Measurements from ENCODE around the gene GRB10.

The GRB10 gene

DNA sequence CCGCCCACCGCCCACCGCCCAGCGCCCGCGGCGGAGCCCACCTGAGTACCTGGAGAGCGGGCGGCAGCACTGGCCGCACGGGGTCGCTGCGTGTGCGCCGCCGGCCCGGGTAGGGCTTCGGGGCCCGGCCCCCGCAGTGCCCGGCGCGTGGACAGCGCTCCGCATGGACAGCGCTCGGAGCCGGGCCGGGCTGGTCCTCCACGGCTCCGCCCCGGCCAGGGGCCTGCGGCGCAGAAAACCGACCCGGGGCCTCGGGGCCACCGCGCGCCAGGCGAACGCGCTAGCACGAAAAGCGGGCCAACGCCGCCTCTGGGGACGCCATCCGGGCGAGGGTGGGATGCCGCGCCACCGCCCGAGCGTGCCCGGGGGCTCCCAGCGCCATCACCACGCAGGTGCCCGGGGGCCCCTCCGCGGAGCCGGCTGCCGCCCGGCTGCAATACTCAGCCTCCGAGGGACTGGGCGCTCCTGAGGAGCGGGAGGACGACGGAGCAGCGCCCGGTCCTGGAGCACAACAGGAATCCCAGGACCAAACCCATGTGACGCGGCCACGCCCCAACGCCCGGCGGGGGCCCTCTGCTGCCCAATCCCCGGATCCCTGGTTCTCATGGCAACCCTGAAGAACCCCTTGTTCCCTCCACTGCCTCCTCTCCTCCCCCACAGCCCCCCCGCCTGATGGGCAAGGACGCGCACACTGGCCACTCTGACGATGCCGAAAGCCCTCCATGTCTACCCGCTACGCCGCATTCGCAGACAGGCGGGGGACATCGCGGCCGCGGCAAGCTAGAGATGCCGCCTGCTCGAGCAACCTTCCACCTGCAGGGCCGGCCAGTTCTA, at the start of gene GRB10:
TSS of gene GRB10 (minus strand) at position 522 of the 834 bp plus-strand sequence. CDS start 50,574 bp downstream, outside the sequence.
- peak; percentile 64 for DNase-seq

DNA sequence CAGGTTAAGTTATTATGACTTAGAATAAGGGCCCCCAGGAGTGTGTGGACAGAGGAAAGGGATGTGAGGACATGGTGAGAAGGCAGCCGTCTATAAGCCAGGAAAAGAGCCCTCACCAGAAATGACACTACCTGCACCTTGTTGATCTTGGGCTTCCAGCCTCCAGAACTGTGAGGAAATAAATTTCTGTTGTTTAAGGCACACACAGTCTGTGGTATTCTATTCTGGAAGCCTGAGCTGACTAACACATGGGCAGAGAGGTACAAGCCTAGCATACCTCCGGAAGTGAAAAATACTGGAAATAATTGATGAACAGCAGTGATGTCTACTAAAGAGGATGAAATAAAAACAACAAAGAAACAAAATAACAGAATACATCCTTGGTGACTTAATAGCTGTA, 46.1 kb upstream of the GRB10 start:
- peak; percentile 3 for DNase-seq

DNA sequence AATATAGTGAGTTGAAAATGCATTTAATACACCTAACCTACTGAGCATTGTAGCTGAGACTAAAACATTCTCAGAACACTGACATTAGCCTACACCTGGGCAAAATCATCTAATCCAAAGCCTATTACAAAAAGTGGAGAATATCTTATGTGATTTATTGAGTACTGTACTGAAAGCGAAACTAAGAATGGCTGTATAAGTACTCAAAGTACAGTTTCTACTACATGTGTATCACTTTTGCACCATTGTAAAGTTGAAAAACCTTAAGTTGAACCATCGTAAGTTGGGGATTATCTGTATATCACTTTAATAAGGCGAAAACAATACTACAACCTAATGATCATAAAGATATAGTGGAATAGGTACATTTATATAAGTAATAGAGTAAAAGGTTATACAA, 45.4 kb upstream of the GRB10 start:
- DNase-seq, result no peak

DNA sequence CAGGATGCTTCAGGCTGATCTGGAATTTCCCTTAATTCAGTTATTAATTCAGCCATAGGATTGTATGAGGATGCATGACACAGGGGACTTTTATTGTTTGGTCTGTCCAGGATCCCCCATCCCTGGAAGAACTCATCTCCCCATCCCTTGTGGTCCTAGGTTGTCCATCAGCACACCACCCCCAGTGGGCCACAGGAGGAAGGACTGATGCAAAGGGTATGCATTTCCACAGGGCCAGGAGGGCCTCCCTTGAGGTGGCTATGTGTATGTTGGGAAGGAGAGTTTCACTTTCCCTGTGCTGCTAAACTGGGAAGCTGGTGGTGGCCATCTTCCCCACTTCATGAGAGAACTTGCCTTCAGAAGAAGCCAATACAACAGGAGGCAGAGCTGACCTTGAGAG, 44.6 kb upstream of the GRB10 start:
- peak; percentile 42 for DNase-seq

DNA sequence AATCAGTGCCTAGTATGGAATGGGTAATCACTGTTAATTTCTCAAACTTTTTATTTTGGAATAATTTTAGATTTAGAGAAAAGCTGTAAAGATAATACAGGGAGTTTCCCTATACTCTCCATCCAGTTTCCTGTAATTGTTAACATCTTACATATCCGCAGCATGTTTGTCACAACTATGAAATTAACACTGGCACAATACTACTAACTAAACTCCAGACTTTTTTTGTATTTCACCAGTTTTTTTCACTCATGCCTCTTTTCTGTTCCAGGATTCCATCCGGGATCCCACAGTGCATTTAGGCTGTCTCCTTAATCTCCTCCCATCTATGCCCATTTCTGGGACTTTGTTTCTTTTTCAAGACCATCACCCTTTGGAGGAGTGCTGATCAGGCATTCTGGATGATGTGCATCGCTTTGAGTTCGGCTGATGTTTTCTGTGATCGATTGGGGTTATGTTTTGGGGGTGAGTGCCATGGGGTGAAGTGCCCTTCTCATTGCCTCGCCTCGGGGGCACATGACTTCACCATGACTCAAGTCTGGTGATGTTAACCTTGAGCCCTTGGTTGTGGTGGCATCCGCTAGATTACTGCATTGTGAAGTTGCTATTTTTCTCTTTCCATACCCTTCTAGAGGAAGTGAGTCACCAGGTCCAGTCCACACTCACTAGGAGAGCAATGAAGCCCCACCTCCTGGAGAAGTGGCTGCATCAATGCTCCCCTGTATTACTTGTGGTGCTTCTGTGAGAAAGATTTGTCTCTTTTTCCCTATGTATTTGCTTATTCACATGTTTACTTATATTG, 43.9 kb upstream of the GRB10 start:
- peak; percentile 56 for DNase-seq

DNA sequence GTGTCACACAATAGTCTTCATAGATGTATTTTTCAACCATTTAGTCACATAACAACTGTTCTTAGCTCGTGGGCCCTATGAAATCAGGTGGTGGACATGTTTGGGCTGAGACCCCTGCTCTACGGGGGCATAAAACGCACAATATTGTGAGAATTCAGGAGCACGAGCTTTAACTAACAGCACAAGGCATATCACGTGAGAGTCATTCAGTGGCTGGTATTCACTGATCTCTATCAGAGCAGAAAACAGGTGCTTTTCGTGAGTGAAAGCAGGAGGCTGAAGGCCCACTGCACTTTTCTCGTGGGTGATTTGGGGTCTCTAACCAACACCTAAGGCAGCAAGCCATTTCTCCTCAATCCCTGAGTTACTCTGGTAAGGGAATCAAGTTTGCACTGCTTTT, 42.8 kb upstream of the GRB10 start:
- DNase-seq, result peak; percentile 33

DNA sequence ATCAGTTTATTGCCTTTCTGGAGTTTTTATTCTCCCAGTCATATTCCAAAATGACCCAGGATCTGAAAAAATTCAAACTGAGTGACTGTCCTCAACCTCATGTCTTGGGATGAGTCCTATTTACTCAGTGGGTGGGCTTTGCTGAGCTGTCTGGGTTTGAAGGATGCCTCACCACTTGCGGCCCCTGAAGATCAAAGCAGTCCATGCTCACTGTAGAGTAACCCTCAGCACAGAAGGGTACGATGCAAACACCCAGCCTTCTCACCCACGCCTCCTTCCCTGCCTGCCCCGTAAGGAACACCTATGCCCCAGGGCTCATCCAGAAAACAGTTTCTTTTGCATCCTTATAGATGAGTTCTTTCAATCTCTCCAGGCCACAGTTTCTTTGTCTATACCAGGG, 42.2 kb upstream of the GRB10 start:
- DNase-seq, result no peak

DNA sequence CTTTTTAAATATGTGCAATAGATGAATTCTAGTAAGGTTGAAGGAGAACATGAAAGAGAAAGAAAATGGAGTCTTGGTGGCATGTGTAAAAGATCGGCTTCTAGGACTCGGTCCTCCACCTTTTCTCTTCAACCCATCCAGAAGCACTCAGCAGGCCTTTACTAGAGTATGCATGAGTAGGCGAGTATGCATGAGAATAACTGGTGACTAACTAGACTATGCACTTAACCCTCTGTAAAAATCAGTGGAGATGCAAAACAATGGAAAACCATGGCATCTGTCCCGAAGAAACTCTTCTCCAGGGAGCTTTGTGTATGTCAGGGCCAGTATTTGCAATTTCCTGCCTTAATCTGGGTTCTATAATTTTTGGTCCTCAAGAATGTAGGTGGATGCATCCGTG, 40.0 kb upstream of the GRB10 start:
- no peak for DNase-seq

DNA sequence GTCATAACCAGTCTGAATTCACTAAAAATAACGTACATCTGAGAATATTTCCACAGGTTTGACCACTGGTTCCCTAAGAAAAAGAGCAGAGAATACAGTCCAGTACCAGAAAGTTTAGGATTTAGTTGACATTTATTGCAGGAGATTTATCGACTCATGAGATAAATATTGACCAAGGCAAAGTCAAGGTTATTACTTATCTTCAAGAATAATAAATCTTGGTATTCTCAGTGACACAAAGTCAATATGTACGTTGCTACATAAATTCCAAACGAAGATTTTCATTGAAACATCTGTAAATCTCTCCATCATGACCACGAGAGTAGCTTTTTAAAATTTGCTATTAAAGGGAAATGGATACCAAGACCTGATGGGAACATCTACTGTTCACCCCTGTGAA, 39.4 kb upstream of the GRB10 start:
- DNase-seq, result no peak

DNA sequence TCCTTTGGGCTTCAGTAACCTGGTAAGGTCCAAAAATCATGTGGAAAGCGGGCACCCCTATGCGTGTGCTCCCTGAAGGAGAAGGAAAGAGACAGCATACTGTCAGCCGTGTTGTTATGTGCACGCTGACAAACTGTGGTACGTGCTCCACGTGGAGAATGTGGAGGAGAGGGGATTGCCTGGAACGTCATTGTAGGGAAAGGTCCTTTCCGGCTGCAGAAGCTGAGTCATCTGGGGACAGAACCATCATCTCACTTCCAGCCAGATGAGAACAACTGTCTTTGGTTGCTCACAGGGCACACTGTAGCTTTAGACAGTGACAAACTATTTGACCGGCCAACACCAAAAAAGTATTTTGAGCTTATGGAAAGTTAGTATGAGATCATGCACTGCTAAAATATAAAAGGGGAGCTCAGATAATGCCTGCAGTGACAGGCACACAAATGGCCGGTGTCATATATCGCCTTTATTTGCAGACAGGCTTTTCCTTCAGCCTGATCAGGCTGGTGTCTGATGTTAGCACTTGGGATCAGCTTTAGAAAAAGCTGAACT, 38.8 kb upstream of the GRB10 start:
- DNase-seq, result no peak

DNA sequence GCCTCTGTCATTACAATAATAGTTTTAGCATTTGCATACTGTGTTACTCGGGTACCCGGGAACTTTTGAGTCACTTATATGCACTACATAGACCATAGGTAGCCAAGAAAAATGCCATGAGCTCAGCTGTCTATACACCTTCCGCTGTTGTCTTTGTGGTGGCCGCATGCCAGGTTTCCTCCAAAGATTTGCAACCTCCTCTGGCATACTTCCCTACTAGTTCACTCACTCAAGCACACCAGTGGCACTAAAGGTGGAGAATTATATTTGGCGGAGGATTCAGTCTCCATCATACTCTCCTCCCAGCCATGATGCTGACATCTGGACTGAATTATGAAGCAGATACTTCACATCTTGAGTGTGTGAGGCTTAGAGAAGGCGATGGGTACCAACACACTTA, 35.6 kb upstream of the GRB10 start:
- DNase-seq, result no peak

DNA sequence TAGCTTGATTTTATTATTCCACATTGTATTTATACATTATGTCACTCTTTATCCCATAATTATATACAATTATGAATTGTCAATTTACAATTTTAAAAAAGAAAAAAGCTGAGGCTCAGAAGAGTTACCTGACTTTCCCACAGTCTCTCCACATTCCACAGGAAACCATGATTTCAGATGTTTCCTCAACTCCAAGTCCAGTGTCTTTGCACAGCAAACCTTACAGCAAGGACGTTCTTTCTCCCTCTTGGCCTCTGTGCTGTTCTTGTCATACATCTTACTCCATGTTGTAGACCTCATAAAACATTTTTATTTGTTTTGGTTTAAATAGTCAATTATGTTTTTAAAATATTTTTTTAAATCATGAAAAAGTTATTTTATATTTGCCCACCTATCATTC, 34.9 kb upstream of the GRB10 start:
- no peak for DNase-seq

DNA sequence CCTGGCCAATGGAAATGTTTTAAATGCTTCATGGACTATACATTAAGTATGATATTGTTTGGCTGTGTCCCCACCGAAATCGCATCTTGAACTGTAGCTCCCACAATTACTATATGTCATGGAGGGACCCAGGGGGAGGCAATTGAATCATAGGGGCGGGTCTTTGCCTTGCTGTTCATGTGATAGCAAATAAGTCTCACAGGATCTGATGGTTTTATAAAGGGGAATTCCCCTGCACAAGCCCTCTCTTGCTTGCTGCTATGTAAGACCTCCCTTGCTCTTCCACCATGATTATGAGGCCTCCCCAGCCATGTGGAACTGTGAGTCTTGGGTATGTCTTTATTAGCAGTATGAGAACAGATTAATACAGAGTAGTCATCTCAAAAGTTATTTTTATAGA, 32.4 kb upstream of the GRB10 start:
- DNase-seq, result no peak

DNA sequence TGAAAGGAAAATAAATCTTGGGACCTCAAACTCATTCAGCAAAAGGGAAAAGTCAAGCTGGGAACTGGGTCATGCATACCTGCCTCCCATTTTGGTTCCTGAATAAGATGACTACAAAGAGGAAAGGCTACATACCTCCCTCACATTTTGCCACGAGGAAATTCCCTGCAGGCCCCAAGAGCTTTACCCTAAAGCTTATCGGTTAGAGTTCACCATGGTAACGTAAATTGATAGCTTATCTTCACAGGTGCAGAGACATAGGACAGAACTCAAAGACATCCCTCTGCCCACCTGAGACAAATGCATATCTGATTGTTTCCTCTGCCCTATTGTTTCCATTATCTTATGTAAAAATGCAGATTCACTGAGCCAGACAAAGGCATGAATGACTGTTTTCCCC, 31.5 kb upstream of the GRB10 start:
- DNase-seq, result no peak

DNA sequence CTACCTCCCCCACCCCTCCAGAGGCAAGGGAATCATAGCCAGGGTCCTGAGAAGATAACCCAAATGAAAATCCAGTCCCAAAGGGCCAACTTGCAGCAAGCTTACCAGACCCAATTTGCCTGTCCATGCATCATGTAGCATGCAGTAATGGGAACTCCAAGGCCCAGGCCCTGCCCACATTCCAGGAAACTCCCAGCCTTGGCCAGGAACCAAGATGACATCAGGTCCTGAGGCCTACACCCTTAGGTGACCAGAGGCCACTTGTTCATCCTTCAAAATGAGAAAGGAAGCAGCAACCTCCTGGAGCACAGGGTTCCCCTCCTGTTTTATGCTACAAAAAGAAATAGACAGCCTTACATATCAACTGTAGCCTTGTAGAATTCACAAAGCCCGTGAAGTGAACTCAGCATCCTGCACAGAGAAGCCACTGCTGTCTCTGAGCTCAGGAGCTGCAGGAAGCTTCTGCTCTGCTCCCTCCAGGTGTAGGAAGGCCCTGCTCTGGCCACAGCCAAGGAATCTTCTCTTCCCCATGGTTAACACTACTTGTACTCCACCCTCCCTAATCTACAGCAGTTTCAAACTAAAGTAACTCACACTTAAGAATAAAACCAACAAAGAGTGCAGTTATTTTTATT, 30.3 kb upstream of the GRB10 start:
- DNase-seq, result no peak

DNA sequence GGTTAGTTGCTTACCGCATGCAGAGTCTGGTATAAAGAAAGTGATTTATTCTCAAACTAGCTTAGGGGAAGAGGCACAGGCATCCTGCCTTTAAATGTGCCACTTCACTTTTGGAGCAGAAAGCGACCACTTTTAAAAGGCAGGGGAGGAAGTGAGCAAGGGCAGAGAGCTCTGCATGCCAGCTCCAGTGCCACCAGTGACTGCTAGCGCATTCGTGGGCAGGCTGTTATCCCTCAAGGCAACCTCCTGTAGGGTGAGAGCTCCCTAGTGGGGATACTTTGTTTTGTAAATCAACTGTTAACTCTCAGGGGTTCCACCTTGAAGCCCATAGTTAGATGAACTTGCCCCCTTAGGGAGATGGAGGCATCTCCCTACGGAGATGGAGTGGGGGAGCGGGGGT, 29.4 kb upstream of the GRB10 start:
- DNase-seq, result no peak

DNA sequence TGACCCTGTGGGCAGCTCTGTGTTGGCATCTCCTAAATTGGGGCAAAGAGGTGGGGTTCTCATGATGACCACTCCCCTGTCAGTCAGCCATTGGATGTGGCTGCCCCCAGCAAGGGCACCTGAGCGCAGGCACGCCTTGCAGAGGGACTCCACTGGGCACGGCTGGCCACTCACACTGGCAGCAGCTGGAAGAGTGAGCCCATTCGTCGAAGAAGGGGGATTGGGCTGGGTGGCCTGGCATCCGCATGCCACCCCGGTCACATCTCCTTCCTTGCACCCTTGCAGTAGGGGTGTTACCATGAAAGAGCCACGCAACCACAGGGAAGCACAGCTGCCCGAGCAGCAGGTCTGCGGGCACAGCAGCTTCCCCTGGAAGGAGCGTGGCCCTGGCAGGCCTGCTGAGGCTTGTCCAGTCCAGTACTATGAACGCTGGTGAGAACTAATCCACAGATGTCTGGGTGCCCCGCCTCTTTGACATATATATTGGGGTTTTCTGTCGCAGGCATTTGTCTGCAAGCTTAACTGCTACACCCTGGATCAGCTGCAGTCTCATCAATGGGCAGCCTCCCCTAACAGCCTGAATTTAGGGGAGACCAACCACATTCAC, 25.7 kb upstream of the GRB10 start:
- DNase-seq, result no peak

DNA sequence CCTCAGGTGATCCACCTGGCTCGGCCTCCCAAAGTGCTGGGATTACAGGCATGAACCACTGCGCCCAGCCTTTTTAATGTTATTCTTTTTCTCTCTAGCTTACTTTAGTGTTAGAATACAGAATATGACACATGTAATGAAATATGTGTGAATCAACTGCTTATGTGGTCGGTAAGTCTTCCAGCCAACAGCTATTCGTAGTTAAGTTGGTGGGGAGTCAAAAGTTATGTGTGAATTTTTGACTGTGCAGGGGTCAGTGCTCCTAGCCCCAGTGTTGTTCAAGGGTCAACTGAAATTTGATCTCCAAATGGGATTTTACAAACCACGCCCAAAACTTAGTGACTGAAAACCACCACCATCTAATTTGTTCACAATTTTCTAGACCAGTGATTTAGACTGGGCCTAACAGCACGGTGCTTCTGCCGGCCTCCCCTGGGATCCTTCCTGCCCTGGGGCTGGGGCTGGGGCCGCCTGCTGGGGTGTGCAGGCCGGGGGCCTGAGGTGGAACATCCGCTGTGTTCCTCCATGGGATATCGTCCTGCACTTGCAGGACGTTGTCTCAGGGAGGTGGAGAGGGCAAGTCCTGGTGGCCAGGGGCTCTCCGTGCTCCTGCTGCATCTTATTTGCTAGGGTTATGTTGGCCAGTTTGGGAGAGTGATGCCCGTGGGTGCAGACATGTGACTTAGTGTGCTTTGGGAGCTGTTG, 24.5 kb upstream of the GRB10 start:
- DNase-seq, result no peak

DNA sequence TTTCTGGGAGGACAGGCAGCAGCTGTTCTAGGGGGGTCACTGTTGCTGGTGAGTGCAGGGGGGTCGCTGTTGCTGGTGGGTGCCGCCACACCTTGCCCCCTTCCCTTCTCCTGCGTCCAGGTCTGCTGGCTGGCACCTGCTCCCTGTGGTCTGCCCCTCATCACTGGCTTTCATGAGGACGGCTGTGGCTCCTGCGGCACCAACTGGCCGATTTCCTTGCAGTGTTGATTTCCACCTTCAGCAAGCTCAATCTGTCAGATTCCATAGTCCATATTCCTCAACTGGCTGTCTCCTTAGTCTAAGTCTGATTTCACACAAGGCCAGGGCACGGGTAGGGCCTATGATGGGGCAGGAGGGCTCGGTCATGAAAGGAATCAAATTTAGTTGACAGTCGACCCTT, 23.4 kb upstream of the GRB10 start:
- DNase-seq, result no peak

DNA sequence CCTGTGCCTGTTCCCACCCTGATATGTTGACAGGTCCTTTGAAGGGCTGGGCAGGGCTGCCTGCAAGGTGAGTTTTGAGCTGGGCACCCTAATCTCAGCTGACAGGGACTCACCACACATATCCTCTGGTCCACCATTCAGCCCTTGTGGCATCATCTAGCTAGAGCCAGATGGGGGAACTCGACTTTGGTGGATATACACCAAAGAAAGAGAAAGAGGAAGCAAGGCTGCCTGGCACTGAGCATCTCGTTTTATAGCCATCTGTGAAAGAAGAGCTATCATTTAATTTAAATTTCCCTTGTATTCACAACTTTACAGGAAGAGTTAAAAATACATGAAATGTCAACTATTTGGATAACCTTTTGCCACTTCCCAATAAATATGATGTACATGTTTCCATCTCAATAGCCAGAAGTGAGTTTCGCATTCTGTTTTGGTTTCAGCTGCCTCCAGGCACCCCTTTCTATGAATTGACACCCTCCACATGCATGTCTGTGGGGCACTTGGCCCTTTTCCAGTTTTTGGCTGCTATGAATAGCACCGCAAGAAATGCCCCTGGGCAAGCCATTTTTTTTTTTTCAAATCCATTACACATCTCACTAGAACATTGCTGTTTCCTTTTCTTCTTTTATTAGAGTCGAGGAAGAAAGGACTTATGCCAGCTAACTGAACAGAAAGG, 22.9 kb upstream of the GRB10 start:
- DNase-seq, result no peak

All from activated CD8-positive, alpha-beta memory T cell treated with anti-CD3 and anti-CD28 coated beads for 24 hours (primary cell).